Measurements from ENCODE around the gene CALCR. TPM values are rescaled to one million over a fixed set of nuclear protein-coding genes. Genes with fewer than 3 reads are reported as not detected.

CALCR gene
- total and polyA plus RNA-seq, 2 of the 4 experiments (the other 2 are of a cell fraction): not detected

DNA sequence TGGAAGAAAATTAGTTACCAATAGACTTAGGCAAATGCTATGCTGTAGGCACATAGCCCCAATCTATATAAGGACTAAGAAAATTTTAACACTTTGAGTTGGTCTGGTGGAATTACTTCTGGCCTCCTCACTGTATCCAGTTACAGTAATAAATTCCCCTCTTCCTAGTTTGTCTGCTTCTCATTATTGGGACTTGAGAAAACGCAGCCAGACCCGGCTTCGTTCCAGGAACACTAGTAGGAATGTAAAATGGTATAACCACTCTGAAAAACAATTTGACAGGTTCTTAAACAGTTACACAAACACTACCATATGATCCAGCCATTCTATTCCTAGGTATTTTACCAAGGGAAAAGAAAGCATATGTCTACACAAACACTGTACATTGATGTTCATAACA lies 192.2 kb downstream of the CALCR start:
- no peaks in the 10 kb centered on the region for H3K36me3 ChIP-seq (ENCODE audit: control insufficient read depth, insufficient read depth, low read length)
- H2BK20ac ChIP-seq (ENCODE audit: low read depth, low read length): no peak overlapping the region
- H3K4me1 ChIP-seq (ENCODE audit: control insufficient read depth, insufficient read depth, low read length): no peaks in the 10 kb centered on the region
- H4K8ac ChIP-seq (ENCODE audit: low read depth in 2 of 2, low read length in 2 of 2): no peak overlapping the region
- no peak overlapping the region for H2BK15ac ChIP-seq (ENCODE audit: low read depth, low read length)
- DNase-seq (no peak), ATAC-seq (ENCODE audit: low read depth) (no peak)
- no TSS peak for BruUV-seq (replicated peaks)
- no peak overlapping the region for H2AK9ac ChIP-seq (replicated peaks; ENCODE audit: low read depth, low read length, poor library complexity)
- no peak overlapping the region for H2AFZ ChIP-seq (replicated peaks; ENCODE audit: low read length, poor library complexity)
- no peaks in the 10 kb centered on the region for H3K9me1 ChIP-seq (ENCODE audit: insufficient read depth, low read length)
- H2BK5ac ChIP-seq (ENCODE audit: low read depth, low read length, poor library complexity, severe bottlenecking): no peak overlapping the region
- TF ChIP-seq MAZ (IDR thresholded peaks at IDR 0.05; ENCODE audit: borderline replicate concordance, low read depth, low read length) (no peak), CEBPB (IDR thresholded peaks at IDR 0.05; ENCODE audit: low read depth, low read length) (no peak), CHD1 (IDR thresholded peaks at IDR 0.05; ENCODE audit: low read depth, low read length) (no peak), FOS (IDR thresholded peaks at IDR 0.05; ENCODE audit: low read depth, low read length) (no peak), MXI1 (IDR thresholded peaks at IDR 0.05; ENCODE audit: borderline replicate concordance, low read depth, low read length) (no peak), RAD21 (IDR thresholded peaks at IDR 0.05; ENCODE audit: low read length) (no peak), NFE2L2 (IDR thresholded peaks at IDR 0.05; ENCODE audit: low read depth, low read length) (no peak), SMC3 (IDR thresholded peaks at IDR 0.05; ENCODE audit: low read depth, low read length) (no peak), BHLHE40 (IDR thresholded peaks at IDR 0.05; ENCODE audit: low read depth, low read length) (no peak), RCOR1 (IDR thresholded peaks at IDR 0.05; ENCODE audit: insufficient replicate concordance, low read length) (no peak), POLR2A (IDR thresholded peaks at IDR 0.05; ENCODE audit: low read depth, low read length) (no peak), MAFK (IDR thresholded peaks at IDR 0.05; ENCODE audit: low read depth, low read length) (no peak), RFX5 (IDR thresholded peaks at IDR 0.05; ENCODE audit: low read depth, low read length) (no peak)
- TF ChIP-seq, protein P1, sequence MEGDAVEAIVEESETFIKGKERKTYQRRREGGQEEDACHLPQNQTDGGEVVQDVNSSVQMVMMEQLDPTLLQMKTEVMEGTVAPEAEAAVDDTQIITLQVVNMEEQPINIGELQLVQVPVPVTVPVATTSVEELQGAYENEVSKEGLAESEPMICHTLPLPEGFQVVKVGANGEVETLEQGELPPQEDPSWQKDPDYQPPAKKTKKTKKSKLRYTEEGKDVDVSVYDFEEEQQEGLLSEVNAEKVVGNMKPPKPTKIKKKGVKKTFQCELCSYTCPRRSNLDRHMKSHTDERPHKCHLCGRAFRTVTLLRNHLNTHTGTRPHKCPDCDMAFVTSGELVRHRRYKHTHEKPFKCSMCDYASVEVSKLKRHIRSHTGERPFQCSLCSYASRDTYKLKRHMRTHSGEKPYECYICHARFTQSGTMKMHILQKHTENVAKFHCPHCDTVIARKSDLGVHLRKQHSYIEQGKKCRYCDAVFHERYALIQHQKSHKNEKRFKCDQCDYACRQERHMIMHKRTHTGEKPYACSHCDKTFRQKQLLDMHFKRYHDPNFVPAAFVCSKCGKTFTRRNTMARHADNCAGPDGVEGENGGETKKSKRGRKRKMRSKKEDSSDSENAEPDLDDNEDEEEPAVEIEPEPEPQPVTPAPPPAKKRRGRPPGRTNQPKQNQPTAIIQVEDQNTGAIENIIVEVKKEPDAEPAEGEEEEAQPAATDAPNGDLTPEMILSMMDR (conservative IDR thresholded peaks at IDR 0.05; ENCODE audit: low read depth, low read length): no peak
- TF ChIP-seq, protein P2, sequence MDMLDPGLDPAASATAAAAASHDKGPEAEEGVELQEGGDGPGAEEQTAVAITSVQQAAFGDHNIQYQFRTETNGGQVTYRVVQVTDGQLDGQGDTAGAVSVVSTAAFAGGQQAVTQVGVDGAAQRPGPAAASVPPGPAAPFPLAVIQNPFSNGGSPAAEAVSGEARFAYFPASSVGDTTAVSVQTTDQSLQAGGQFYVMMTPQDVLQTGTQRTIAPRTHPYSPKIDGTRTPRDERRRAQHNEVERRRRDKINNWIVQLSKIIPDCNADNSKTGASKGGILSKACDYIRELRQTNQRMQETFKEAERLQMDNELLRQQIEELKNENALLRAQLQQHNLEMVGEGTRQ (IDR thresholded peaks at IDR 0.05; ENCODE audit: low read depth, low read length): no peak
- no CpG with 5 or more reads among the region's 3 CpGs for WGBS, 2 experiments (ENCODE audit: extremely low coverage in 2 of 2, insufficient read length in 1 of 2)
- no peak overlapping the region for H3K23ac ChIP-seq (ENCODE audit: low read depth, low read length)
- in situ Hi-C loops (cut with MboI; ENCODE audit: low sequenced_read_pairs): no loop called here
- H3K27ac ChIP-seq (ENCODE audit: insufficient read depth, low read length): no peak overlapping the region
- H3K79me1 ChIP-seq (ENCODE audit: low read depth in 1 of 2, low read length in 2 of 2): no peaks in the 10 kb centered on the region
- H3K27me3 ChIP-seq (ENCODE audit: control insufficient read depth, insufficient read depth, low read length): peaks cover 7% of the 10 kb centered on the region
- no peak overlapping the region for H3K18ac ChIP-seq (ENCODE audit: low read depth, low read length)
- H2BK120ac ChIP-seq (ENCODE audit: low read depth, low read length): no peak overlapping the region
- no peak overlapping the region for H2AK5ac ChIP-seq (ENCODE audit: low read depth, low read length)
- no peak overlapping the region for H3K4me3 ChIP-seq (ENCODE audit: insufficient read depth, low read depth, low read length)
- H4K91ac ChIP-seq (ENCODE audit: insufficient read depth, low read depth, low read length): no peak overlapping the region
- no peaks in the 10 kb centered on the region for H4K20me1 ChIP-seq (ENCODE audit: insufficient read depth, low read length)
- dilution Hi-C loops (cut with HindIII; ENCODE audit: low sequenced_read_pairs, unreplicated experiment): no loop called here
- ChIA-PET CTCF (no interaction called here), POLR2A (ENCODE audit: unreplicated experiment) (no interaction called here)
- no peak overlapping the region for H4K5ac ChIP-seq (ENCODE audit: low read depth, low read length)
- intact Hi-C loops (cut with micrococcal nuclease): no loop called here
- no peak overlapping the region for H3K4me2 ChIP-seq (ENCODE audit: low read depth, low read length)
- no peak overlapping the region for H3K9ac ChIP-seq (ENCODE audit: low read depth, low read length)
- no peaks in the 10 kb centered on the region for H3K9me3 ChIP-seq (ENCODE audit: control insufficient read depth, insufficient read depth, low read length)
- H3K4ac ChIP-seq (ENCODE audit: low read depth, low read length): no peak overlapping the region
- H3K14ac ChIP-seq (replicated peaks; ENCODE audit: low read depth, low read length): no peak overlapping the region
- H3K56ac ChIP-seq (ENCODE audit: extremely low read depth, insufficient read depth, low read length): no peak overlapping the region

Measured in IMR-90 (cell line).